Nucleus accumbens (tissue), 56 donors: ENCODE data around the gene ULBP2.

Source experiments
- DNase-seq, 56 donors: peaks; one replicate each; lab custom pipeline; 2025; lab: John Stamatoyannopoulos, UW

ULBP2 gene

DNA sequence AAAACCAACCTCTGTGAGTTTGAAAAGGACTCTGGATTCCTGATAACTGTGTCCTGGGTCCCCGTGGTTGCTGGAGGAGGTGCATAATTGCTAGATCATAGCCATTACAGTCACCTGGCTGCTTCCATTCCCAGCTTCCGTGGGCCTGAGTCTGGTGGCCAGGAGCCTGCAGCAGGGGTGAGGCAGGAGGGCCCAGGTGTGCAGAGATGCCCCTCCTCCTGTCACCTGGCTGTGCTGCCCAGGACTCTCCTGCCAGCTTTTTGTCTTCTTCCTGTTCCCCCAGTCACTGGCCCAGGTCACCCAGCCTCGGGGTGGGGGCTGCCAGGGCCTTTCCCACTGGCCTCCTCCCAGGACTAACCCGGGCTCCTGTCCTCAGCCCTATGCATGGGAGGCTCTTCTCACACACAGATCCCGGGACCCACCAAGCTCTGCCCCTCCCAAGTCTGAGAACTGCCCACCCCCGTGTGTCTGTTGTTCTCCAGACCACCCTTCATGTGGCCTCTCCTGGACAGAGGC lies 53.5 kb downstream of the ULBP2 start:
- DNase-seq = no peak

DNA sequence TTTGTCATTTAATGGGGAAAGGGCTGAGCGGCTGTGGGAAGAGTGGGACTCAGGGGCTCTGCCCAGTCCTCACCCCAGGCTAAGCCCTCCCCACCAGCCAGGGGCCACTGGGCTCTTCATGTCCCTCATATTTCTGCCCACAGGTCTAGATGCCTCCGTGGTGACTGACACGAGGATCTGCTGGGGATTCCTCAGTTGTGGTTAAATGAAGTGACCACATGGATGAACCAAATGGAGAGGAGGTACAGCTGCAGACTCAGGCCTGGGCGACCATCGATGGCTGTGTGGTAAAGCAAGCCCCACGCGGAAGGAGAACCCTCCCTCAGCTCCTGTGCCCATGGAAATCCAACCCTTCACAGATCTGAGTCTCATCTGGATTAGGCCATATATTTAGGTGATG lies 54.2 kb downstream of the ULBP2 start:
- no peak for DNase-seq
